Loucy (cell line): Measurements from ENCODE around the gene MRPL48.

Source experiments
- H2AFZ ChIP-seq: fragments of 200-600 bp; sonication (generic); 2 replicates; pipeline ENCODE4 v1.6.0; 2016; ENCODE audit warnings: antibody characterized with exemption, mild to moderate bottlenecking, low read length, moderate library complexity
- H3F3A ChIP-seq: fragments of 200-600 bp; 2 replicates; pipeline ENCODE4 v1.6.0; 2016; ENCODE audit warnings: antibody characterized with exemption, low read depth, mild to moderate bottlenecking
- H3K27me3 ChIP-seq: fragments of 200-600 bp; sonication (generic); 2 replicates; pipeline ENCODE4 v1.6.1; 2014; ENCODE audit warnings: low read length, mild to moderate bottlenecking; ENCODE audit not compliant: insufficient read depth, poor library complexity, severe bottlenecking
- H3K36me3 ChIP-seq: fragments of 200-600 bp; sonication (generic); 2 replicates; pipeline ENCODE4 v1.6.1; 2016; ENCODE audit warnings: low read length; ENCODE audit not compliant: insufficient read depth
- H3K4me1 ChIP-seq: fragments of 200-600 bp; sonication (generic); 2 replicates; pipeline ENCODE4 v1.5.1; 2014; ENCODE audit warnings: low read length, mild to moderate bottlenecking; ENCODE audit not compliant: insufficient read depth, poor library complexity, severe bottlenecking
- H3K4me2 ChIP-seq: fragments of 200-600 bp; sonication (generic); 2 replicates; pipeline ENCODE4 v1.6.0; 2014; ENCODE audit warnings: antibody characterized with exemption, low read length, low read depth, mild to moderate bottlenecking; ENCODE audit not compliant: poor library complexity, severe bottlenecking
- H3K4me3 ChIP-seq: fragments of 200-600 bp; sonication (generic); 2 replicates; pipeline ENCODE4 v1.5.1; 2014; ENCODE audit warnings: low read length, mild to moderate bottlenecking, mixed read lengths; ENCODE audit not compliant: poor library complexity, severe bottlenecking
- H3K79me2 ChIP-seq: fragments of 200-600 bp; sonication (generic); 2 replicates; pipeline ENCODE4 v1.6.1; 2014; ENCODE audit warnings: low read length; ENCODE audit not compliant: insufficient read depth
- H3K9ac ChIP-seq: fragments of 200-600 bp; sonication (generic); 2 replicates; pipeline ENCODE4 v1.6.0; 2014; ENCODE audit warnings: mild to moderate bottlenecking, low read depth, low read length, moderate library complexity; ENCODE audit not compliant: poor library complexity, severe bottlenecking
- H3K9me2 ChIP-seq: fragments of 200-600 bp; sonication (generic); replicated peaks from 2 replicates; pipeline ENCODE4 v1.6.1; 2016; ENCODE audit warnings: low read depth, low read length, mixed read lengths
- H3K9me3 ChIP-seq: fragments of 200-600 bp; sonication (generic); 2 replicates; pipeline ENCODE4 v1.6.1; 2014; ENCODE audit warnings: mild to moderate bottlenecking, antibody characterized with exemption, low read length, low read depth; ENCODE audit not compliant: insufficient read depth
- H4K20me1 ChIP-seq: fragments of 200-600 bp; sonication (generic); 2 replicates; pipeline ENCODE4 v1.6.0; 2014; ENCODE audit warnings: antibody characterized with exemption, low read length, mild to moderate bottlenecking; ENCODE audit not compliant: insufficient read depth, poor library complexity, severe bottlenecking
- EZH2phosphoT487 ChIP-seq: fragments of 200-600 bp; IDR thresholded peaks from 2 replicates; pipeline ENCODE4 v1.6.1; 2018; ENCODE audit warnings: antibody characterized with exemption, mild to moderate bottlenecking, moderate library complexity, borderline replicate concordance
- TF ChIP-seq, protein P1 (sequence below): fragments of 200-600 bp; sonication (generic); conservative IDR thresholded peaks from 2 replicates; pipeline ENCODE4 v1.5.1; 2014; ENCODE audit warnings: mild to moderate bottlenecking, antibody characterized with exemption, low read length

MRPL48 gene

DNA sequence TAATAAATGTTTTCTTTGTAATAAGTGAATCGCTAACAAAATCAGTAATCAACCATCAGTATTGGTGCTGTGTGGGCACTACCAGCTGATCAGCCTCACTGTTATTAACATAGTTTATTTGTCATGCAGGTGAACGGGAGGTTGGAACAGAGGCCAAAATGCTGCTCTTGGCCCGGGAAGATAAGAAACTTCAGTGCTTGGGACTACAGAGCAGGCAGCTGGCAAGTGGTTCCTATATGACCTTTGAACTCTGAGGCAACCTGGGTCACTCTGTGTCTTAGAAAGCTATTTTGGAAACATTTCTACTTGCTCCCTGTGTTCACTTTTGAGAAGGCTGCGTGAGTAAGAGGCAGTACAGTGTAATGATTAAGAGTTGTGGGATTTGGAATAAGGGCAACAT is 126.6 kb downstream of the MRPL48 start:
- H2AFZ ChIP-seq = no peak overlapping the region
- no peaks in the 10 kb centered on the region for H3F3A ChIP-seq
- no peak overlapping the region for H3K9ac ChIP-seq
- H3K4me3 ChIP-seq = no peak overlapping the region
- H3K9me2 ChIP-seq = no peaks in the 10 kb centered on the region
- H3K79me2 ChIP-seq = no peaks in the 10 kb centered on the region
- H4K20me1 ChIP-seq = no peaks in the 10 kb centered on the region
- peaks cover 69% of the 10 kb centered on the region; the same call in 1 of the 2 replicates for H3K36me3 ChIP-seq
- no peak for TF ChIP-seq EZH2phosphoT487
- TF ChIP-seq, protein P1, sequence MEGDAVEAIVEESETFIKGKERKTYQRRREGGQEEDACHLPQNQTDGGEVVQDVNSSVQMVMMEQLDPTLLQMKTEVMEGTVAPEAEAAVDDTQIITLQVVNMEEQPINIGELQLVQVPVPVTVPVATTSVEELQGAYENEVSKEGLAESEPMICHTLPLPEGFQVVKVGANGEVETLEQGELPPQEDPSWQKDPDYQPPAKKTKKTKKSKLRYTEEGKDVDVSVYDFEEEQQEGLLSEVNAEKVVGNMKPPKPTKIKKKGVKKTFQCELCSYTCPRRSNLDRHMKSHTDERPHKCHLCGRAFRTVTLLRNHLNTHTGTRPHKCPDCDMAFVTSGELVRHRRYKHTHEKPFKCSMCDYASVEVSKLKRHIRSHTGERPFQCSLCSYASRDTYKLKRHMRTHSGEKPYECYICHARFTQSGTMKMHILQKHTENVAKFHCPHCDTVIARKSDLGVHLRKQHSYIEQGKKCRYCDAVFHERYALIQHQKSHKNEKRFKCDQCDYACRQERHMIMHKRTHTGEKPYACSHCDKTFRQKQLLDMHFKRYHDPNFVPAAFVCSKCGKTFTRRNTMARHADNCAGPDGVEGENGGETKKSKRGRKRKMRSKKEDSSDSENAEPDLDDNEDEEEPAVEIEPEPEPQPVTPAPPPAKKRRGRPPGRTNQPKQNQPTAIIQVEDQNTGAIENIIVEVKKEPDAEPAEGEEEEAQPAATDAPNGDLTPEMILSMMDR = no peak
- H3K4me1 ChIP-seq = no peaks in the 10 kb centered on the region
- H3K4me2 ChIP-seq = no peak overlapping the region
- H3K9me3 ChIP-seq = no peaks in the 10 kb centered on the region
- H3K27me3 ChIP-seq = no peaks in the 10 kb centered on the region
